ENCODE results near the gene TLE1. TPM values are rescaled to one million over a fixed set of nuclear protein-coding genes. Genes with fewer than 3 reads are reported as not detected.

The TLE1 gene
- total RNA-seq, 2 experiments from 2014 or later = 0.08 to 0.16 TPM

GRCh38 chr9:81559197-81559596 is 130.2 kb downstream of the TLE1 start:
- no peak for DNase-seq
- Mint-ChIP-seq H3K36me3 (no peaks in the 10 kb centered on the region), H3K27me3 (peaks cover 9% of the 10 kb centered on the region), H3K4me1 (no peaks in the 10 kb centered on the region), H3K9me3 (peaks cover 2% of the 10 kb centered on the region), H3K4me3 (no peak overlapping the region), H3K27ac (no peak overlapping the region)

- no peaks in the 10 kb centered on the region for H3K4me1 Mint-ChIP-seq
- H3K27ac Mint-ChIP-seq = no peak overlapping the region
- peaks cover 2% of the 10 kb centered on the region for H3K9me3 Mint-ChIP-seq
- H3K4me3 Mint-ChIP-seq = no peak overlapping the region
- peaks cover 6% of the 10 kb centered on the region for H3K27me3 Mint-ChIP-seq
- no peak for DNase-seq
- no peaks in the 10 kb centered on the region for H3K36me3 Mint-ChIP-seq
Measured at GRCh38 chr9:81558091-81558830, 131.1 kb downstream of the TLE1 start.

DNA sequence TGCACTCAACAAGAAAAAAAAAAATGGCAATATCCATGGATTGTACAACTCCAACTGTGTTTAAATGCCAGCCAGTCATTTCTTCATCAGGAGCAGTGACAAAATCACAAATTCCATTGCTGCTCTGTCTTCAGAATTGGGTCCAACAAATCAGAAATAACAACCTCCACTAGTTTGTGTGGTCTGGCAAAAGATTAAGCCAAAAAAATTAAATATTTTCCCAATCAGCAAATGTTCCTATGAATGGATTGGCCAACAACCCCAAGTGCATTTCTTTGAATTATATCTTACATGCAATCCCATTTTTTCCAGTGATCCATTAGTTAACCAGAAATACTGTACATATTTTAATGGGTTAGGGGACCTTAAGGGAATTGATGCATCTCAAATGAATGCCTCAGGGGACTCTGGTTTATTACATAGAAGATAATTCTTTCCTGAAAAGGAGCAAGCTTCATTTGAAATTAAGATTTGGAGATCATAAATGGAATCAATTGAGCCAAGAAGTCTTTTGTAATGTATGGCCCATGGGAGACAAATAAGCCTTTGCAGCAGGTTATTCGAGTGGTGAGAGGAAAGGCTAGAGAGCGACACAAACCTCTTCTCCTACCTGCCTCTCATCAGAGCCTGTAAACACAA is 131.8 kb downstream of the TLE1 start:
- Mint-ChIP-seq H3K27me3 (peaks cover 6% of the 10 kb centered on the region), H3K27ac (no peak overlapping the region), H3K36me3 (no peaks in the 10 kb centered on the region), H3K9me3 (peaks cover 2% of the 10 kb centered on the region), H3K4me1 (no peaks in the 10 kb centered on the region), H3K4me3 (no peak overlapping the region)
- no peak for DNase-seq

DNA sequence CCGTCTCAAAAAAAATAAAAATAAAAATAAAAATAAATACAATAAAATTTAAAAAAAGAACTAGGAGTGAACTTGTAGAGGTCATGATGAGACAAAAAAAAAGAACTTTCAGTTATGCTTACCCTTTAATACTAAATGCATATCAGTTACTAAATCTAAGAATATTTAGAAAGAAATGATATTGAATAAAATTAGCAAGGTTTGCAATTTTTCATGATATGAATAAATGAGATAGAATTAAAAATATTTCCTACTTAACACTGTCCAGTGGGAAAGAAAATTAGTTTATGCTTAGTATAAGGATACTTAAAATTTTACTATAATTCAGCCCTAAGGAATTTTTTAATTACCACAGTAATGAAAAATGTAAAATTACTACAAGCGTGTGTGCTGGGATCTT is 132.4 kb downstream of the TLE1 start:
- Mint-ChIP-seq H3K27ac (no peak overlapping the region), H3K36me3 (no peaks in the 10 kb centered on the region), H3K27me3 (peaks cover 6% of the 10 kb centered on the region), H3K4me1 (no peaks in the 10 kb centered on the region), H3K4me3 (no peak overlapping the region), H3K9me3 (peaks cover 2% of the 10 kb centered on the region)
- DNase-seq = no peak

DNA sequence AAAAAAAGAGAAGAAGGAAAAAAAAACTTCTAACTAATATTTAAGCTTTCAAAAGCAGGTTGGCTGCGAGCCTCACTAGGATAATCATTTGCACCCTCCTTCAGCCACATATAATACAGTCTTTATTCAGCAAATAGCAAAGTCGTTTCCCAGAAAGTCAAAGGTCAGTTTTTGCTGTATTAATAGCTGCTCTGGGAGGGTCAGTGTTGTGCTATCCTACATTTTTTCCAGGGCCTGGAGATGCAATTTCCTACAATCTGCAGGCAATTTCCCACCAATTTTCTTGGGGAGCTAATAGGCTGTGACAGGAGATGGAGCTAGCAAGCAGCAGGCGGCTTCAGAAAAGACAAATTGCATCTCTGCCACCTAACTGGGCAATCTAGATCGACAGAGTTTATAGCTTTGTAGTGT is 136.8 kb downstream of the TLE1 start:
- Mint-ChIP-seq H3K27me3 (peaks cover 7% of the 10 kb centered on the region), H3K4me3 (no peak overlapping the region), H3K36me3 (no peaks in the 10 kb centered on the region), H3K27ac (no peak overlapping the region), H3K4me1 (no peaks in the 10 kb centered on the region), H3K9me3 (no peaks in the 10 kb centered on the region)
- no peak for DNase-seq

- H3K4me1 Mint-ChIP-seq = no peaks in the 10 kb centered on the region
- H3K27me3 Mint-ChIP-seq = peaks cover 6% of the 10 kb centered on the region
- no peaks in the 10 kb centered on the region for H3K36me3 Mint-ChIP-seq
- H3K4me3 Mint-ChIP-seq = no peak overlapping the region
- H3K9me3 Mint-ChIP-seq = no peaks in the 10 kb centered on the region
- H3K27ac Mint-ChIP-seq = no peak overlapping the region
- no peak for DNase-seq
Measured at GRCh38 chr9:81550207-81550583, 139.2 kb downstream of the TLE1 start.

- peaks cover 6% of the 10 kb centered on the region for H3K27me3 Mint-ChIP-seq
- DNase-seq = no peak
- no peak overlapping the region for H3K4me3 Mint-ChIP-seq
- H3K9me3 Mint-ChIP-seq = no peaks in the 10 kb centered on the region
- no peaks in the 10 kb centered on the region for H3K4me1 Mint-ChIP-seq
- no peak overlapping the region for H3K27ac Mint-ChIP-seq
- no peaks in the 10 kb centered on the region for H3K36me3 Mint-ChIP-seq
Measured at GRCh38 chr9:81549500-81550206, 139.7 kb downstream of the TLE1 start.

DNA sequence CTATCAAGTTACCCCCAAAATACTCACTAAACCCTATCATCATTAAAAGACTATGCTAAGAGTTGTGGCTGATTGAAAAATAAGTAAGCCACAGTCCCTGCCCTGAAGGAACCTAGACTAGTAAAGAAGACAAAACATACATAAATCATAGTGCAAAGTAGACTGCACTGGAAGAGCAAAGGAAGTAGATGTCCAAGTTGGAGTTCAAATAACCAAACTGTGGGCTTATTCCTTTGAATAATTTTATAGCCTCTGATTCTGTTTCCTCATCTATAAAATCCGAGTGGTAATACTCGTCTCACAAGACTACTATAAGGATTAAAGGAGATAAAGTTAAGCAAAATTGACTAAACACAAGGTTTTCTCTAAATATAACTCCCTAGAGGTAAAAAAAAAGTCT is 140.4 kb downstream of the TLE1 start:
- Mint-ChIP-seq H3K4me1 (no peaks in the 10 kb centered on the region), H3K4me3 (no peak overlapping the region), H3K27me3 (peaks cover 6% of the 10 kb centered on the region), H3K36me3 (no peaks in the 10 kb centered on the region), H3K9me3 (no peaks in the 10 kb centered on the region), H3K27ac (no peak overlapping the region)
- DNase-seq = no peak

- Mint-ChIP-seq H3K4me3 (no peak overlapping the region), H3K9me3 (no peaks in the 10 kb centered on the region), H3K36me3 (no peaks in the 10 kb centered on the region), H3K27ac (no peak overlapping the region), H3K27me3 (peaks cover 6% of the 10 kb centered on the region), H3K4me1 (no peaks in the 10 kb centered on the region)
- no peak for DNase-seq
Measured at GRCh38 chr9:81546489-81546888, 142.9 kb downstream of the TLE1 start.

DNA sequence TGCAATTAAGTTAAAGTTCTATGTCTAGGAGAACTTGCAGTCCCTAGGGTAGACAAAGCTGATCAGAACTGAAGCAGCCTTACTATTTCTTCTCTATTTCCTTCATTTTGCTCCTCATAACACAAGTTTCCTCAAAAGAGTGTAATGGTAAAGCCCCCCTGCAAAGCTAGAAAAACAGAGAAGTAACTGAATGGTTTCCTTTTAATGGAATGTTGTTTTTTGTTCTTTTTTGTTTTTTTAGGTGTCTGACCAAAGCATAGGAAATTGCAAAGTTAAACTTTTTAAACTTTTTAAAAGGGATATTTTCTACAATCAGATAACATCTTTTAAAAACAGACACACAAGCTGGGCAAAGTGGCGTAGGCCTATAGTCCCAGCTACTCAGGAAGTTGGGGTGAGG is 145.7 kb downstream of the TLE1 start:
- Mint-ChIP-seq H3K4me3 (no peak overlapping the region), H3K9me3 (no peaks in the 10 kb centered on the region), H3K4me1 (no peaks in the 10 kb centered on the region), H3K36me3 (no peaks in the 10 kb centered on the region), H3K27me3 (peaks cover 5% of the 10 kb centered on the region), H3K27ac (no peak overlapping the region)
- DNase-seq = no peak

GRCh38 chr9:81542118-81542889 is 147.0 kb downstream of the TLE1 start:
- H3K9me3 Mint-ChIP-seq = no peaks in the 10 kb centered on the region
- no peak for DNase-seq
- no peak overlapping the region for H3K27ac Mint-ChIP-seq
- peaks cover 4% of the 10 kb centered on the region for H3K27me3 Mint-ChIP-seq
- H3K4me3 Mint-ChIP-seq = no peak overlapping the region
- no peaks in the 10 kb centered on the region for H3K36me3 Mint-ChIP-seq
- H3K4me1 Mint-ChIP-seq = no peaks in the 10 kb centered on the region

GRCh38 chr9:81540142-81540710 is 149.1 kb downstream of the TLE1 start:
- no peaks in the 10 kb centered on the region for H3K9me3 Mint-ChIP-seq
- no peak overlapping the region for H3K27ac Mint-ChIP-seq
- H3K36me3 Mint-ChIP-seq = no peaks in the 10 kb centered on the region
- peaks cover 4% of the 10 kb centered on the region for H3K27me3 Mint-ChIP-seq
- DNase-seq = no peak
- H3K4me3 Mint-ChIP-seq = no peak overlapping the region
- no peaks in the 10 kb centered on the region for H3K4me1 Mint-ChIP-seq

DNA sequence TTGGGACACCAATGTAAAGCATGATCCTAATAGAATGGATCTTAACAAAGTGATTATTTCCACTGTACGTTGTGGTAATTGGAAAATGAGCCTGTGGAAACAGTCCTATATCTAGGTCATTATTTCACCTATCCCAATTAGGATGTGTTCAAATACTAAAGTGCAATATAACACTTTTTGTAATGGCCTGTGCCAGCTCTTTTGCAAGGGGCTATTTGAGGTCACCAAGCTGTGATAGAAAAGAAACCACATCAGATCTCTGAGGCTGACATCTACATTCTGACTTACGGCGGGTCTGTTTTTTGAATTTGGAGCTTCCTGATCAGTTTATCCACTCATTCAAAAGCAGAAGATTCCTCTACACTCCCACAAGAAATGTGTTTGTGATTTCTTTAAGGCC is 150.0 kb downstream of the TLE1 start:
- Mint-ChIP-seq H3K27ac (no peak overlapping the region), H3K27me3 (peaks cover 4% of the 10 kb centered on the region), H3K9me3 (no peaks in the 10 kb centered on the region), H3K36me3 (no peaks in the 10 kb centered on the region), H3K4me1 (no peaks in the 10 kb centered on the region), H3K4me3 (no peak overlapping the region)
- DNase-seq = no peak

GRCh38 chr9:81538890-81539289 is 150.5 kb downstream of the TLE1 start:
- peaks cover 4% of the 10 kb centered on the region for H3K27me3 Mint-ChIP-seq
- no peak overlapping the region for H3K27ac Mint-ChIP-seq
- no peaks in the 10 kb centered on the region for H3K36me3 Mint-ChIP-seq
- no peak overlapping the region for H3K4me3 Mint-ChIP-seq
- no peaks in the 10 kb centered on the region for H3K4me1 Mint-ChIP-seq
- no peak for DNase-seq
- H3K9me3 Mint-ChIP-seq = no peaks in the 10 kb centered on the region

GRCh38 chr9:81537964-81538363 is 151.4 kb downstream of the TLE1 start:
- Mint-ChIP-seq H3K27me3 (peaks cover 4% of the 10 kb centered on the region), H3K27ac (no peak overlapping the region), H3K9me3 (no peaks in the 10 kb centered on the region), H3K36me3 (no peaks in the 10 kb centered on the region), H3K4me3 (no peak overlapping the region), H3K4me1 (no peaks in the 10 kb centered on the region)
- DNase-seq = no peak
